HCT116 (cell line): Measurements from ENCODE around the gene ACVR1B. TPM values are rescaled to one million over a fixed set of nuclear protein-coding genes. Genes with fewer than 3 reads are reported as not detected.

Source experiments
- ATAC-seq: fragments of 200-7000 bp; cut with Tn5 transposase; 2 replicates; pipeline ENCODE4 v1.9.1; 2020; ENCODE audit warnings: mild to moderate bottlenecking, moderate library complexity
- BruUV-seq: library from RNA; stranded (reverse); fragments of 400-500 nt; replicated peaks from 2 replicates; lab custom pipeline; 2021; lab: Mats Ljungman, UMichigan
- CTCF ChIA-PET: fragments of 300-600 bp; sonication (Branson Sonifier 250); formaldehyde crosslinking; loops from one replicate; lab custom pipeline; 2021; ENCODE audit warnings: antibody characterized with exemption; lab: Charles Lee
- POLR2A ChIA-PET: fragments of 300-600, 350-600 bp; sonication (Branson Sonifier 250); formaldehyde crosslinking; loops from one replicate; lab custom pipeline; 2021; ENCODE audit warnings: antibody characterized with exemption; lab: Charles Lee
- RAD21 ChIA-PET, 2 experiments: fragments of 300-600 bp; sonication (Branson Sonifier 250); formaldehyde crosslinking; loops; one replicate each; lab custom pipeline; 2023; ENCODE audit warnings: low total read pairs in 2 of 2; ENCODE audit not compliant: uncharacterized antibody in 2 of 2, unreplicated experiment in 2 of 2, low non-redundant PET in 1 of 2; lab: Charles Lee
- DNase-seq: peaks from one replicate; pipeline ENCODE4 v3.0.0-alpha.2; 2010; ENCODE audit warnings: low read depth, low spot score
- H2AFZ ChIP-seq: fragments of 200-600 bp; shearing (Covaris generic), sonication (generic); 2 replicates; pipeline ENCODE4 v1.6.1; 2017; ENCODE audit warnings: low read depth, mixed run types, mixed read lengths, antibody characterized with exemption, low read length; ENCODE audit not compliant: poor library complexity, severe bottlenecking
- H3K27ac ChIP-seq: 2 replicates; pipeline ENCODE4 v1.5.1; 2012; ENCODE audit warnings: low read depth, low read length
- H3K27me3 ChIP-seq: fragments of 200-600 bp; sonication (generic); 2 replicates; pipeline ENCODE4 v1.6.1; 2016; ENCODE audit warnings: mixed run types, low read length, mixed read lengths; ENCODE audit not compliant: insufficient read depth
- H3K36me3 ChIP-seq, 2 experiments: fragments of 200-500 bp in 1 of 2; fragments of 200-600 bp in 1 of 2; sonication (Bioruptor generic) in 1 of 2; sonication (generic) in 1 of 2; 2 replicates each; pipeline versions ENCODE4 v1.5.1 to v1.6.1; 2014 to 2016; ENCODE audit warnings: low read length in 2 of 2, inconsistent platforms in 1 of 2, mixed read lengths in 1 of 2, mixed run types in 1 of 2; ENCODE audit not compliant: insufficient read depth in 2 of 2, control insufficient read depth in 1 of 2
- H3K4me1 ChIP-seq, 2 experiments: fragments of 200-600 bp in 1 of 2; sonication (generic) in 1 of 2; 2 replicates each; pipeline versions ENCODE4 v1.5.1 to v1.6.1; 2012 to 2017; ENCODE audit warnings: low read length in 2 of 2, inconsistent platforms in 1 of 2, mild to moderate bottlenecking in 1 of 2, mixed read lengths in 1 of 2, mixed run types in 1 of 2, moderate library complexity in 1 of 2; ENCODE audit not compliant: insufficient read depth in 2 of 2, control insufficient read depth in 1 of 2
- H3K4me2 ChIP-seq: fragments of 200-600 bp; sonication (generic); 2 replicates; pipeline ENCODE4 v1.6.1; 2017; ENCODE audit warnings: mixed run types, low read length, mixed read lengths
- H3K4me3 ChIP-seq, 2 experiments: fragments of 200-600 bp in 1 of 2; sonication (generic) in 1 of 2; replicated peaks in 1 of 2; 2 replicates each; pipeline ENCODE4 v1.5.1; 2011 to 2016; ENCODE audit warnings: low read length in 2 of 2, control low read depth in 1 of 2, low read depth in 1 of 2, mild to moderate bottlenecking in 1 of 2, mixed read lengths in 1 of 2, mixed run types in 1 of 2
- H3K79me2 ChIP-seq: fragments of 200-600 bp; sonication (generic); 2 replicates; pipeline ENCODE4 v1.6.1; 2017; ENCODE audit warnings: mild to moderate bottlenecking, mixed run types, low read length, moderate library complexity, mixed read lengths; ENCODE audit not compliant: insufficient read depth
- H3K9ac ChIP-seq: fragments of 200-600 bp; sonication (generic); 2 replicates; pipeline ENCODE4 v1.6.1; 2016; ENCODE audit warnings: low read length, mixed read lengths
- H3K9me2 ChIP-seq: fragments of 200-600 bp; sonication (generic), shearing (Covaris generic); 2 replicates; pipeline ENCODE4 v1.6.1; 2017; ENCODE audit warnings: mixed run types, mild to moderate bottlenecking, moderate library complexity; ENCODE audit not compliant: insufficient read depth
- H3K9me3 ChIP-seq, 2 experiments: fragments of 200-500 bp in 1 of 2; fragments of 200-600 bp in 1 of 2; sonication (Bioruptor generic) in 1 of 2; sonication (generic) in 1 of 2; 2 replicates each; pipeline ENCODE4 v1.6.1; 2014 to 2017; ENCODE audit warnings: low read length in 2 of 2, mixed read lengths in 2 of 2, inconsistent platforms in 1 of 2, low read depth in 1 of 2, mild to moderate bottlenecking in 1 of 2, mixed run types in 1 of 2, moderate library complexity in 1 of 2; ENCODE audit not compliant: control insufficient read depth in 1 of 2, insufficient read depth in 1 of 2
- H4K20me1 ChIP-seq: fragments of 200-600 bp; sonication (generic), shearing (Covaris generic); 2 replicates; pipeline ENCODE4 v1.6.1; 2017; ENCODE audit warnings: mixed run types, mild to moderate bottlenecking, moderate library complexity; ENCODE audit not compliant: insufficient read depth
- ATF3 ChIP-seq: IDR thresholded peaks from 2 replicates; pipeline ENCODE4 v1.6.1; 2012
- CBX3 ChIP-seq: IDR thresholded peaks from 2 replicates; pipeline ENCODE4 v1.6.1; 2012; ENCODE audit warnings: low read depth
- CEBPB ChIP-seq: IDR thresholded peaks from 2 replicates; pipeline ENCODE4 v1.6.1; 2012; ENCODE audit warnings: low read depth
- CTCF ChIP-seq, 3 experiments: fragments of 200-600 bp in 1 of 3; sonication (generic) in 1 of 3; IDR thresholded peaks in 2 of 3; conservative IDR thresholded peaks in 1 of 3; 2 replicates each; pipeline ENCODE4 v1.5.1; 2012 to 2017; ENCODE audit warnings: low read depth in 2 of 3, low read length in 2 of 3, antibody characterized with exemption in 1 of 3, borderline replicate concordance in 1 of 3, control low read depth in 1 of 3, mild to moderate bottlenecking in 1 of 3, mixed read lengths in 1 of 3, mixed run types in 1 of 3, moderate library complexity in 1 of 3; ENCODE audit not compliant: insufficient read depth in 1 of 3
- EGR1 ChIP-seq: IDR thresholded peaks from 2 replicates; pipeline ENCODE4 v1.6.1; 2012; ENCODE audit warnings: low read depth
- FOSL1 ChIP-seq: IDR thresholded peaks from 2 replicates; pipeline ENCODE4 v1.6.1; 2012; ENCODE audit warnings: low read depth
- MAX ChIP-seq: IDR thresholded peaks from 2 replicates; pipeline ENCODE4 v1.6.1; 2012
- REST ChIP-seq: IDR thresholded peaks from 2 replicates; pipeline ENCODE4 v1.6.1; 2012; ENCODE audit warnings: low read depth
- SRF ChIP-seq: IDR thresholded peaks from 2 replicates; pipeline ENCODE4 v1.6.1; 2012; ENCODE audit warnings: low read depth
- TCF7L2 ChIP-seq: IDR thresholded peaks from 2 replicates; pipeline ENCODE4 v1.7.0; 2011; ENCODE audit warnings: borderline replicate concordance, inconsistent platforms; ENCODE audit not compliant: insufficient read depth, insufficient read length; ENCODE audit errors: extremely low read depth
- ZFX ChIP-seq: fragments of 450-650 bp; IDR thresholded peaks from 2 replicates; pipeline ENCODE4 v1.6.1; 2017
- ZNF274 ChIP-seq: fragments of 200-500 bp; sonication (Bioruptor generic); IDR thresholded peaks from 2 replicates; pipeline ENCODE4 v1.6.1; 2014; ENCODE audit warnings: mild to moderate bottlenecking, low read depth, low read length, inconsistent platforms
- intact Hi-C: fragments of 100-400 bp; cut with micrococcal nuclease; formaldehyde crosslinking; loops from 2 replicates; pipeline ENCODE4 v1.10.0; 2022
- total RNA-seq: library from RNA; stranded (reverse); gene quantifications from one replicate; pipeline ENCODE4 v1.2.1, GENCODE V29; 2021; ENCODE audit not compliant: unreplicated experiment

ACVR1B gene
- total RNA-seq, 1 experiment from 2014 or later = 22.7 TPM

- POLR2A ChIA-PET = no interaction called here
- RAD21 ChIA-PET = no interaction called here
- intact Hi-C loops = no loop called here
- Histone ChIP-seq H3K27me3 (no peaks in the 10 kb centered on the region), H2AFZ (no peak overlapping the region), H3K9me2 (no peaks in the 10 kb centered on the region), H3K4me1 (peaks cover 12 to 17% of the 10 kb centered on the region in 2 experiments), H3K9me3 (no peaks in the 10 kb centered on the region), H3K4me2 (no peak overlapping the region), H3K9ac (no peak overlapping the region), H3K79me2 (peaks cover 64% of the 10 kb centered on the region), H4K20me1 (no peaks in the 10 kb centered on the region), H3K27ac (no peak overlapping the region), H3K36me3 (peaks cover 2 to 8% of the 10 kb centered on the region in 2 experiments; a peak in 2 of 4 replicates), H3K4me3 (no peak overlapping the region)
- TF ChIP-seq CBX3 (no peak), EGR1 (no peak), ATF3 (no peak), SRF (no peak), ZNF274 (no peak), ZFX (no peak), REST (no peak), TCF7L2 (no peak), CEBPB (no peak), CTCF (IDR thresholded peaks at IDR 0.05 in 2 of 3, conservative IDR thresholded peaks at IDR 0.05 in 1 of 3; ENCODE audit: borderline replicate concordance in 1 of 3, insufficient read depth in 1 of 3, low read depth in 2 of 3, low read length in 2 of 3) (no peak), FOSL1 (no peak), MAX (no peak)
- ATAC-seq (no peak), DNase-seq (no peak)
- no TSS peak for BruUV-seq
- CTCF ChIA-PET = interaction anchor here (2.8 kb wide), 1 partner anchor 10 kb away, joined by 14 read pairs; no protein-coding TSS in a partner anchor
Observed at GRCh38 chr12:51971679-51972421, 20.4 kb downstream of the ACVR1B start.
